Stomach (tissue), 9 donors: ENCODE data around the gene UBTD2. TPM values are rescaled to one million over a fixed set of nuclear protein-coding genes. Genes with fewer than 3 reads are reported as not detected.
"Not testable (repeated sequence)": the region's sequence is repeated elsewhere in the genome, so short reads cannot be mapped to it uniquely, and the experiment has no call there.

Experiments
- DNase-seq, 2 donors: peaks; one replicate each; pipeline versions ENCODE4 v3.0.0 to v3.0.0-alpha.2; 2013 to 2019
- H3K27ac ChIP-seq, 5 donors: fragments of 200-600 bp in 4 of 5; sonication (generic) in 4 of 5; one replicate each; pipeline ENCODE4 v1.5.1; 2013 to 2019; ENCODE audit warnings: mild to moderate bottlenecking in 1 of 5, moderate library complexity in 1 of 5
- H3K27me3 ChIP-seq, 3 donors: fragments of 200-600 bp; sonication (generic); one replicate each; pipeline ENCODE4 v1.5.1; 2017 to 2019; ENCODE audit warnings: mixed run types in 1 of 3
- H3K36me3 ChIP-seq, 4 donors: fragments of 200-600 bp; sonication (generic); 1 replicate in 3 of 4; 2 replicates in 1 of 4; pipeline ENCODE4 v1.5.1; 2016 to 2019
- H3K4me1 ChIP-seq, 4 donors: fragments of 200-600 bp; sonication (generic); one replicate each; pipeline ENCODE4 v1.5.1; 2016 to 2019
- H3K4me3 ChIP-seq, 4 donors: fragments of 200-600 bp; sonication (generic) in 3 of 4; one replicate each; pipeline ENCODE4 v1.5.1; 2016 to 2019; ENCODE audit warnings: mild to moderate bottlenecking in 1 of 4
- H3K9me3 ChIP-seq, 4 donors: fragments of 200-600 bp; sonication (generic); one replicate each; pipeline ENCODE4 v1.5.1; 2016 to 2019
- EP300 ChIP-seq: sonication (generic); formaldehyde crosslinking; IDR thresholded peaks from one replicate; pipeline ENCODE4 v1.6.1; 2017; ENCODE audit warnings: antibody characterized with exemption
- POLR2A ChIP-seq, 4 donors: fragments of 450-650 bp; IDR thresholded peaks; one replicate each; pipeline ENCODE4 v1.6.1; 2016; ENCODE audit warnings: antibody characterized with exemption in 4 of 4, control low read depth in 2 of 4, mild to moderate bottlenecking in 1 of 4, moderate library complexity in 1 of 4
- POLR2AphosphoS5 ChIP-seq, 3 donors: sonication (generic); formaldehyde crosslinking; IDR thresholded peaks; one replicate each; pipeline ENCODE4 v1.6.1; 2016; ENCODE audit warnings: antibody characterized with exemption in 3 of 3
- WGBS, 5 donors: extraction: QIAGEN DNeasy Blood & Tissue Kit in 3 of 5; methylation state at CpG; one replicate each; pipeline versions ENCODE4 v1.1.5 to v1.1.7; 2013 to 2018; 5-methylcytosine and 5-hydroxymethylcytosine counted together
- intact Hi-C: fragments of 100-400 bp; cut with DNase I; formaldehyde crosslinking; loops from one replicate; pipeline ENCODE4 v1.15.1; 2023; ENCODE audit warnings: low total_unique reads
- polyA plus RNA-seq, 3 donors: library from polyadenylated mRNA; stranded (reverse); fragments of 200-250 nt; gene quantifications; one replicate each; pipeline ENCODE4 v1.2.3, GENCODE V29; 2013
- total RNA-seq, 5 donors: library from RNA; depleted of rRNA; stranded (reverse); fragments of >200 nt; gene quantifications; one replicate each; pipeline versions ENCODE4 v1.1.0 to v1.2.3, GENCODE V29; 2014 to 2016
- TF ChIP-seq, protein P1 (sequence below), 7 experiments: fragments of 450-650 bp in 4 of 7; fragments of 200-600 bp in 3 of 7; sonication (generic) in 3 of 7; IDR thresholded peaks; one replicate each; pipeline ENCODE4 v1.5.1; 2016 to 2019; ENCODE audit warnings: antibody characterized with exemption in 7 of 7, control low read depth in 2 of 7, mild to moderate bottlenecking in 1 of 7
- donor health status: healthy with polysubstance abuse.
- donor health status: Bipolar disorder and iron deficiency.
- donor health status: healthy.

UBTD2 gene
- total and polyA plus RNA-seq, 8 donors: 1.8 to 48.5 (median 16.7) TPM

DNA sequence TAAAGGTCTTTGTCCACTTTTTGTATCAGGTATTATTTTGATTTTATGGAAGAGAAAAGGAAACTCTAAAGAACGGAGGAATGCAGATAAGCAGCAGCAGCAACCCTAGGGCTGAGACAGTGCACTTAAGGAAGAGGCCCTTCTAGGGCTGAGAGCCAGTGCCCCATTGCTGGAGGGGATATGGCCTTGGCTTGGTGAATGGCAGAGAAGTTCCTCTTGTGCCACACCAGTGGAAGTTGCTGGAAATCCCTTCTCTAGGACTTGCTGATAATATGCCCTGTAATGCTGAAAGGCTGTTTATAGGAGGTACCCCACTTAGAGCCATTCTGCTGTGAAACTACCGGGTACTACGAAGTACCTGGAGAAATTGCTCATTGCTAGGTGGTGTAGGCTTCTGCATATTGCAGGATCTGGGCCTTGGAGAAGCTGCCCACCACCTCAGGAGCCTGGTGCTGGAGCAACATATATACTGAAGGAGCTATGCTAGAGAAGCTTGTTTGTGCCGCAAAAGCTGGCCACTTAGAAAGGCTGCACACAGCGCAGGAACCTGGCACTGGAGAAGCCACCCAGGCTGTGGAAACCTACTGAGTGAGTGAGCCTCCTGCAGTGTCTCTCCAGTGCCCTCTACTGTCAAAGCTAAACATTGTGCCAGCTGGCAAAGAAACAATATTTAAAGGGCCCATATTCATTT lies 9.6 kb upstream of the UBTD2 start:
- 38 to 58% (median 42%) methylated on average over 5 of the region's 5 CpGs for WGBS, 5 donors
- intact Hi-C loops: loop anchor here (10.0 kb wide), 1 partner anchor 98 kb away; the partner anchor contains the start of gene EFCAB9
- Histone ChIP-seq H3K9me3 (no peaks in the 10 kb centered on the region), H3K4me1 (peaks cover 0 to 11% (median 4%) of the 10 kb centered on the region in 4 donors), H3K27ac (no peak overlapping the region), H3K4me3 (no peak overlapping the region), H3K36me3 (no peaks in the 10 kb centered on the region), H3K27me3 (no peaks in the 10 kb centered on the region)
- TF ChIP-seq POLR2A (IDR thresholded peaks at IDR 0.05) (no peak), POLR2AphosphoS5 (IDR thresholded peaks at IDR 0.05) (peak in 1 of 3 donors; percentile 74), EP300 (no peak)
- TF ChIP-seq, protein P1, sequence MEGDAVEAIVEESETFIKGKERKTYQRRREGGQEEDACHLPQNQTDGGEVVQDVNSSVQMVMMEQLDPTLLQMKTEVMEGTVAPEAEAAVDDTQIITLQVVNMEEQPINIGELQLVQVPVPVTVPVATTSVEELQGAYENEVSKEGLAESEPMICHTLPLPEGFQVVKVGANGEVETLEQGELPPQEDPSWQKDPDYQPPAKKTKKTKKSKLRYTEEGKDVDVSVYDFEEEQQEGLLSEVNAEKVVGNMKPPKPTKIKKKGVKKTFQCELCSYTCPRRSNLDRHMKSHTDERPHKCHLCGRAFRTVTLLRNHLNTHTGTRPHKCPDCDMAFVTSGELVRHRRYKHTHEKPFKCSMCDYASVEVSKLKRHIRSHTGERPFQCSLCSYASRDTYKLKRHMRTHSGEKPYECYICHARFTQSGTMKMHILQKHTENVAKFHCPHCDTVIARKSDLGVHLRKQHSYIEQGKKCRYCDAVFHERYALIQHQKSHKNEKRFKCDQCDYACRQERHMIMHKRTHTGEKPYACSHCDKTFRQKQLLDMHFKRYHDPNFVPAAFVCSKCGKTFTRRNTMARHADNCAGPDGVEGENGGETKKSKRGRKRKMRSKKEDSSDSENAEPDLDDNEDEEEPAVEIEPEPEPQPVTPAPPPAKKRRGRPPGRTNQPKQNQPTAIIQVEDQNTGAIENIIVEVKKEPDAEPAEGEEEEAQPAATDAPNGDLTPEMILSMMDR (IDR thresholded peaks at IDR 0.05): peak in 5 of 7 experiments; percentile 61 to 73 (median 67)
- peak; percentile 68 to 89 for DNase-seq

DNA sequence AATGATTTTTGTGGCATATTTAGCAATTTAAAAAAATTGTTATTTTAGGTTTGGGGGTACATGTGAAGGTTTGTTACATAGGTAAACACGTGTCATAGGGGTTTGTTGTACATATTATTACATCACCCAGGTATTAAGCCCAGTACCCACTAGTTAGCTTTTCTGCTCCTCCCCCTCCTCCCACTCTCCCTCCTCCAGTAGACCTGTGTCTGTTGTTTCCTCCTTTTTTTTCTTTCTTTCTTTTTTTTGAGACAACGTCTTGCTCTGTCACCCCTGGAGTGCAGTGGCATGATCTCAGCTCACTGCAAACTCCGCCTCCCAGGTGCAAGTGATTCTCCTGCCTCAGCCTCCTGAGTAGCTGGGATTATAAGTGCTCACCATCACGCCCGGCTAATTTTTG lies 8.3 kb upstream of the UBTD2 start:
- 75 to 84% (median 80%) methylated on average over 5 of the region's 5 CpGs for WGBS, 5 donors
- H3K4me3 ChIP-seq, H3K27ac ChIP-seq, H3K9me3 ChIP-seq, H3K27me3 ChIP-seq, DNase-seq, H3K36me3 ChIP-seq: not testable (repeated sequence)
- intact Hi-C loops: loop anchor here (10.0 kb wide), 1 partner anchor 97 kb away; the partner anchor contains the start of gene EFCAB9
- peaks cover 0 to 11% (median 4%) of the 10 kb centered on the region in 4 donors for H3K4me1 ChIP-seq

DNA sequence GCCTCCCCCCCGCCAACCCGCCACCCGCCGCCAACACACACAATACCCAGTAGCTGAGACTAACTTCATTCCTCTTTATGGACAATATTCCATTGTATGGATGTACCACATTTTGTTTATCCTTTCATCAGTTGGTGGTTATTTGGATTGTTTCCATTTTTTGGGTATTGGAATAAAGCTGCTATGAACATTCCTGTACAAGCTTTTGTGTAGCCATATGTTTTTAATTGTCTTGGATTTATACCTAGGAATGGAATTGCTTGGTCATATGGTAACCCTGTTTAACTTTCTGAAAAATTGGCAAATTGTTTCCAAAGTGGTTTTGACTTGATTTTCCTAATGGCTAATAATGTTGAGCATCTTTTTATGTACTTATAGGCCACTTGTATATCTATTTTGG lies 4.9 kb upstream of the UBTD2 start:
- H3K4me1 ChIP-seq: peaks cover 0 to 16% (median 11%) of the 10 kb centered on the region in 4 donors
- WGBS, 5 donors: 94 to 100% (median 99%) methylated on average over 4 of the region's 4 CpGs
- no peaks in the 10 kb centered on the region for H3K36me3 ChIP-seq
- intact Hi-C loops: no loop called here
- no peaks in the 10 kb centered on the region for H3K27me3 ChIP-seq
- H3K4me3 ChIP-seq: no peak overlapping the region
- TF ChIP-seq POLR2AphosphoS5 (IDR thresholded peaks at IDR 0.05) (no peak), POLR2A (IDR thresholded peaks at IDR 0.05) (no peak), EP300 (no peak)
- TF ChIP-seq, protein P1 (IDR thresholded peaks at IDR 0.05): no peak
- DNase-seq: no peak
- H3K27ac ChIP-seq: no peak overlapping the region
- H3K9me3 ChIP-seq: no peaks in the 10 kb centered on the region

DNA sequence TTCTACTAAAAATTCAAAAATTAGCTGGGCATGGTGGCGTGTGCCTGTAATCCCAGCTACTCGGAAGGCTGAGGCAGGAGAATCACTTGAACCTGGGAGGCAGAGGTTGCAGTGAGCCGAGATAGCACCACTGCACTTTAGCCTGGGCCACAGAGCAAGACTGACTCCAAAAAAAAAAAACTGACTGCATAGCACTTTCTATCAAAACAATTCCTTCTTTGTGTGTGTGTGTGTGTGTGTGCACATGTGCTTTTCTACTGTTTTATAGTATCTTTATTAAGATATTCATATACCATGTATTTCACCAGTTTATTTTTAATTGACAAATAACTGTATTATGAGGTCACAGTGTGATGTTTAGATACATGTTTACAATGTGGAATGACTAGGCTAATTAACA lies 3.6 kb upstream of the UBTD2 start:
- H3K9me3 ChIP-seq, H3K36me3 ChIP-seq, DNase-seq, intact Hi-C loops, H3K27ac ChIP-seq, H3K27me3 ChIP-seq, H3K4me3 ChIP-seq: not testable (repeated sequence)
- peaks cover 3 to 17% (median 13%) of the 10 kb centered on the region in 4 donors for H3K4me1 ChIP-seq
- WGBS, 5 donors: 80 to 91% (median 83%) methylated on average over 3 of the region's 3 CpGs

DNA sequence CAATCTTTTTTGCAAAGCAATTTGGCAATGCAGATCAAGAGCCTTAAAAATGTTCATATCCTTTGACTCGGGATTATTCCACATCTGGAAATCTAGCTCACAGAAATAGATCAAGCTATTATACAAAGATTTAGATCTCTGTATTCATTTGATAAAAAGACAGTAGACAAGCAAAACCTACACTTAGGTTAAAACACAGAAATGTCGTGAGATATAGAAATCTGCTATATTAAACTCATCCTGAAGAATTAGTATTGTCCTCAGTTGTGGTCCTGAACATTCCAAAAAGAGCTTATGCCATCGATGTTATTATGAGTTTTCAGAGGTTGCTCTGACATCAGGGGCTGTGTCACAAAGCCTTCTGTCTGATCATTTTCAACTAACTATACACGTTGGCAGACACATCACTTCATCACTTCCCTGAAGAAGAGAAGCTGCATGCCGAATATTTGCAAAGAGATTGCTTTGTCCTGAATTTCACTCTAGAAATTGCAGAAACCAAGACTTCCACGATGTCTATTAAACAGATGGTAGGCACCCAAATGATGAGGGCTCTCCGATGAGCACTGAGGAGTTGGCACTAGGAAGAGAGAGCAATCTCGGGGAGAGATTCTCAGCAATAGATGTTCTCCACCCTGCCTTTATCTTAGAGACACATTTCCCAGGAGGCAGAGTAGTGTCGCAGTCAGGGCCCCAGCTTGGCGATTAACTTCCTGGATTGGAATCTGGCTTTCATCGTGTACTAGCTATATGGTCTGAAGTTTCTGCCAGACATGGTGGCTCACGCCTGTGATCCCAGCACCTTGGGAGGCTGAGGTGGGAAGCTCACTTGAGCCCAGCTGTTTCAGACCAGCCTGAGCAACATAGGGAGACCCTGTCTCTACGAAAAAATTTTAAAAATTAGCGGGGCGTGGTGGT lies 1.9 kb upstream of the UBTD2 start:
- no peaks in the 10 kb centered on the region for H3K36me3 ChIP-seq
- peaks cover 18 to 34% (median 26%) of the 10 kb centered on the region in 4 donors for H3K4me1 ChIP-seq
- H3K27ac ChIP-seq: peak overlapping the region in 2 of 5 donors; percentile 89 to 91
- H3K27me3 ChIP-seq: no peaks in the 10 kb centered on the region
- no peak overlapping the region for H3K4me3 ChIP-seq
- no peaks in the 10 kb centered on the region for H3K9me3 ChIP-seq
- no peak for DNase-seq
- TF ChIP-seq EP300: no peak
- TF ChIP-seq POLR2A (IDR thresholded peaks at IDR 0.05): no peak
- TF ChIP-seq, protein P1 (IDR thresholded peaks at IDR 0.05): no peak
- TF ChIP-seq POLR2AphosphoS5 (IDR thresholded peaks at IDR 0.05): no peak
- intact Hi-C loops: no loop called here
- 74 to 81% (median 77%) methylated on average over 13 to 15 of the region's 15 CpGs for WGBS, 5 donors
